ENCODE data around the gene INHBC. TPM values are rescaled to one million over a fixed set of nuclear protein-coding genes. Genes with fewer than 3 reads are reported as not detected.

Gene INHBC
- total and polyA plus RNA-seq, 5 donors from 2014 or later: 0.21 TPM; not detected in 4

Other genes with a start within 250 kb of the INHBC start
- gene NXPH4, start 218.0 kb upstream of the INHBC start, total RNA-seq: 0.49 TPM
- gene NXPH4, start 218.0 kb upstream of the INHBC start, polyA plus RNA-seq: under 1 TPM in 3 of 4 donors, not detected in 1; 0.09 to 0.46 (median 0.11) TPM
- 108 TPM for gene SHMT2, start 205.1 kb upstream of the INHBC start, total RNA-seq
- 100 to 1,000 TPM; 214 to 300 (median 228) TPM for gene SHMT2, start 205.1 kb upstream of the INHBC start, polyA plus RNA-seq
- gene STAC3, start 183.6 kb upstream of the INHBC start, total RNA-seq: 2.6 TPM
- under 1 TPM in 3 of 4 donors, not detected in 1; 0.10 to 0.52 (median 0.18) TPM for gene STAC3, start 183.6 kb upstream of the INHBC start, polyA plus RNA-seq
- 115 TPM for gene R3HDM2, start 3.7 kb upstream of the INHBC start, total RNA-seq
- 1 to 10 TPM; 6.0 to 8.6 (median 8.0) TPM for gene R3HDM2, start 3.7 kb upstream of the INHBC start, polyA plus RNA-seq
- gene INHBE, start 20.5 kb downstream of the INHBC start, total RNA-seq: not detected
- under 1 TPM in 1 of 4 donors, not detected in 3; 0.06 TPM for gene INHBE, start 20.5 kb downstream of the INHBC start, polyA plus RNA-seq
- gene GLI1, start 25.0 kb downstream of the INHBC start, total RNA-seq: 0.47 TPM
- gene GLI1, start 25.0 kb downstream of the INHBC start, polyA plus RNA-seq: under 1 TPM in 3 of 4 donors, not detected in 1; 0.07 to 0.23 (median 0.13) TPM
- 403 TPM for gene ARHGAP9, start 45.1 kb downstream of the INHBC start, total RNA-seq
- gene ARHGAP9, start 45.1 kb downstream of the INHBC start, polyA plus RNA-seq: 100 to 1,000 TPM; 173 to 192 (median 182) TPM
- gene MARS1, start 53.3 kb downstream of the INHBC start, total RNA-seq: 219 TPM
- 10 to 100 TPM; 71.9 to 89.4 (median 80.1) TPM for gene MARS1, start 53.3 kb downstream of the INHBC start, polyA plus RNA-seq
- gene DDIT3, start 85.7 kb downstream of the INHBC start, total RNA-seq: 159 TPM
- 10 to 100 TPM; 17.8 to 25.3 (median 20.9) TPM for gene DDIT3, start 85.7 kb downstream of the INHBC start, polyA plus RNA-seq
- gene MBD6, start 88.0 kb downstream of the INHBC start, total RNA-seq: 104 TPM
- 1 to 10 TPM; 1.8 to 3.0 (median 2.3) TPM for gene MBD6, start 88.0 kb downstream of the INHBC start, polyA plus RNA-seq
- gene DCTN2, start 112.4 kb downstream of the INHBC start, total RNA-seq: 74.9 TPM
- gene DCTN2, start 112.4 kb downstream of the INHBC start, polyA plus RNA-seq: 10 to 100 TPM; 75.1 to 91.6 (median 78.9) TPM
- 0.72 TPM for gene KIF5A, start 115.3 kb downstream of the INHBC start, total RNA-seq
- under 1 TPM in 2 of 4 donors, not detected in 2; 0.05 to 0.06 TPM for gene KIF5A, start 115.3 kb downstream of the INHBC start, polyA plus RNA-seq
- 35.8 TPM for gene PIP4K2C, start 156.4 kb downstream of the INHBC start, total RNA-seq
- gene PIP4K2C, start 156.4 kb downstream of the INHBC start, polyA plus RNA-seq: 10 to 100 TPM; 24.6 to 38.6 (median 30.2) TPM
- 31.2 TPM for gene DTX3, start 170.0 kb downstream of the INHBC start, total RNA-seq
- 1 to 10 TPM; 3.4 to 7.4 (median 5.1) TPM for gene DTX3, start 170.0 kb downstream of the INHBC start, polyA plus RNA-seq
- 0.64 TPM for gene ARHGEF25, start 176.7 kb downstream of the INHBC start, total RNA-seq
- gene ARHGEF25, start 176.7 kb downstream of the INHBC start, polyA plus RNA-seq: not detected
- not detected for gene B4GALNT1, start 198.4 kb downstream of the INHBC start, total RNA-seq
- gene B4GALNT1, start 198.4 kb downstream of the INHBC start, polyA plus RNA-seq: not detected